ENCODE data around the gene ZC3H10.
A peak's percentile ranks its signal among the peaks of the same experiment; 100 is the strongest.

The ZC3H10 gene

DNA sequence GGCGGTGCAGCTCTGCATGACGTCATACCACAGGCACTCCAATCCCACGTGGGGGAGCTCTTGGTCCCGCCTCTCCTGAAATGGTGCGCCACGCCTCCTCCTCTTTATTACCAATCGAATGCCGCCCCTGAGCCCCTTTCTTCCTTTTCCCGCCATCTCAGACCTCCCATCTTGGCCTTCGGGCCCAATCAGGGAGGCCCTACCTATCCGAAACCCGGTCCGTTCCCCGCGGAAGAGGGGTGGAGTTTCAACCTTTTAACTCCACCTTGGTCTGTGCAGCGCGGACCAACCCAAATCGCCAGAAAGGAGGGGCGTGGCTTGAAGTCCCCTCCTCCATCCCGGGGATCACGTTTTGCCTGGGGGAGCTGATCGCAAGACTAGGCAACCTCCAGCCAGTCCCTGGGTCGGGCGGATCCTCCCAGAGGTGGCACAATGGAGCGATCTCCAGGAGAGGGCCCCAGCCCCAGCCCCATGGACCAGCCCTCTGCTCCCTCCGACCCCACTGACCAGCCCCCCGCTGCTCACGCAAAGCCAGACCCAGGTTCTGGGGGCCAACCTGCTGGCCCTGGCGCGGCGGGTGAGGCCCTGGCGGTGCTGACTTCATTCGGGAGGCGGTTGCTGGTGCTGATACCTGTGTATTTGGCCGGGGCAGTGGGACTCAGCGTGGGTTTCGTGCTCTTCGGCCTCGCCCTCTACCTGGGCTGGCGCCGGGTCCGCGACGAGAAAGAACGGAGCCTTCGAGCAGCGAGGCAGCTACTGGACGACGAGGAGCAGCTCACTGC lies 10.0 kb downstream of the ZC3H10 start, which contains the start of gene ESYT1:
TSS of gene ESYT1 (plus strand) at position 380 of the 782 bp plus-strand sequence. CDS start at position 433, 53 bp downstream.
- peak; percentile 100 for DNase-seq (ENCODE audit: low spot score)

DNA sequence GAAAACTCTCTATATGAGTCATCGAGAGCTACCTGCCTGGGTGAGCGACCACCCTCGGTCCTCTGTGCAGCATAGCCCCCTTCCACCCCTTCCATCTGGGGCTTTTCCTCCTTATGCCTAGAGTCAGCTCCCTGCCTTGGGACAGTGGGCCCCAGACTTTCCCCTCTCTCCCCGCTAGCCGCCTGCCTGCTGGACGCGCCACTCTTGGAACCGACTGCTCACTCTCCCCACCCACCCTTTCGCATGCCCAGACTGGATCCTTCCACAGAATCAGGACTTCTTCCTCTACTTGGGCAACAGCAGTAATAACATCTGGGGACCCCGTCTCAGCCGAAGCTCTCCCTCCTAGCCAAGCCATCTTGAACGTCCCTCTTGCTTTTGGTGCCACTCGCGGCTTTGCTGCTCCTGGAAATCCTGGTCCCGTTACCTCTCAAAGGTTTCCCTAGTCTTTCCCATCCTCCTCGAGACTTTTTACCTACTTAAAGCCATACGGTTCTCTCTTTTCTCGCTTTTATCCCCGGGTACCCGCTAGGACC lies 10.7 kb downstream of the ZC3H10 start:
- no peak for DNase-seq (ENCODE audit: low spot score)

DNA sequence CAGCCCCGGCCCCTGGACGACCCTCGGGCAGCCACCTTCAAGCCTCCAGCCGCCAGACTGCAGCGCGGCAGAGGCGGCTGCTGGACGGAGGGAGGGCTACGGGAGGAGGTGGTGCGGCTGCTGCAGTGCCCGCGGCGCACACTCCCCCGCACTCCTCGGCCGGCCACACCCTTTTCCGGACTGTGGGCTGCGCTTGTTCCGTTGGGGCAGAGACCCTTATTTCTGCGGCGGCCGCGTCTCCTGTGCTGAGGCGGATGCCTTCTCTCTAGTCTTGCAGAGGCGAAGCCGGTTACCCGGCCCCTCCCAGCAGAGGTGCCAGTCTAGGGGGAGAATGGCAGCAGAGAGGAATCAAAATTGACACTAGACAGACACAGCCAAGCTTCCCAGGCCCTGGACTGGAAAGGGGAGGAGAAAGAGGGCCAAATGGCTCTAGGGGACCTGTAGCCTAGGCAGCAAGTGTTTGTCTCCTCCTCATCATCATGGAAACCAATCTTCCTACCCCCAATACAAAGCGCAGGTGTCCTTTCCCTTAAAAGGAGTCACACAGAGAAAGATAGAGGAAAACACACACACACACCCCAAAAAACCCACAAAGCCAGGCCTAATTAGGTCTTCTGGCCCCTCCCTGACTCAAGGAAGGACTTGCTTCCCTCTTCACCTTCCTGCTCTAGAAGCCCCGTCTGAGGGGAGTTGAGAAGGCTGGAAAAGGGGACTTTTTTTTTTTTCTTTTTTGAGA lies 11.3 kb downstream of the ZC3H10 start:
- peak; percentile 84 for DNase-seq (ENCODE audit: low spot score)

DNA sequence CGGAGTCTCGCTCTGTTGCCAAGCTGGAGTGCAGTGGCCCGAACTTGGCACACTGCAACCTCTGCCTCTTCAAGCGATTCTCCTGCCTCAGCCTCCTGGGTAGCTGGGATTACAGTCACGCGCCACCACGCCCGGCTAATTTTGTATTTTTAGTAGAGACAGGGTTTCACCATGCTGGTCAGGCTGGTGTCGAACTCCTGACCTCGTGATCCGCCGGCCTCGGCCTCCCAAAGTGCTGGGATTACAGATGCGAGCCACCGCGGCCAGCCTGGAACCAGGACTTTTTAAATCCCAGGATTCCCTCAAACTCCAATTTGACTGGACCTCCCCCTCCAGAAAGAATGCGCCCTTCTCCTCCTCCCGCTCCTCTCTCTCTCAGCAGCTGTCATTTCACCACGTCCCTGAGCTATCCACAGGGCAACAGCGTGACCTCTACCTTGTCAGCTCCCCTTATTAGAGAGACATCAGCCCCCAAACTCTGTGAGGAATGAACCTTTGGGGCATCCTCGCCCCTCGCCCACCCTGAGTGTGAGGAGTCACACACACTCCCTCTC lies 12.0 kb downstream of the ZC3H10 start:
- no peak for DNase-seq (ENCODE audit: low spot score)

DNA sequence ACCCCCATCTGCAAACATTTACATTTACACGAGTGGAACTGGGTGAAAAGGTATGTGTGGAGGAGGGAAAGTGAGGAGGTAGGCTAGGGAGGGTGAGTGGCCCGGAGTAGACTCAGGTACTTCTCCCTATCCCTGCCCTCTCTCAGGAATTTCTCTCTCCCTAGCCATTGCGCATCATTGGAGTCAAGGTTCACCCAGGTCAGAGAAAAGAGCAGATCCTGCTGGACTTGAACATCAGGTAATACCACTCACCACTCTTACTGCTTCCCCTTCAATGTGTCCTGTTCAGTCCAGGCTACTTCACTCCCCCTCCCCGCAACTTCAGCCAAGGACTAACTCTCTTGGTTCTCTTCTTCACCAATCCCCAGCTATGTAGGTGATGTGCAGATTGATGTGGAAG lies 12.8 kb downstream of the ZC3H10 start:
- no peak for DNase-seq (ENCODE audit: low spot score)

DNA sequence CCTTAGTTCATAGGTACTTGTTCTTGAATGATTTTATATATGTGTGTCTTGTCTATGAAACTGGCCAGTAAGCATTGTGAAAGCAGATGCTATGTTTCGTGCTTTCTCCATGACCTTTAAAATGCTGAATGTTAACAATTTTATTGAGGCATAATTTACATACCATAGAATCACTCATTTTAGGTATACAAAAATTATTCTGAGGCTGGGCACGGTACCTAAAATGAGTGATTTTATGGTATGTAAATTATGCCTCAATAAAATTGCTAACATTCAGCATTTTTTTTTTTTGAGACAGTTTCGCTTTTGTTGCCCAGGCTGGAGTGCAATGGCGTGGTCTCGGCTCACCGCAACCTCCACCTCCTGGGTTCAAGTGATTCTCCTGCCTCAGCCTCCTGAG lies 16.8 kb downstream of the ZC3H10 start:
- no peak for DNase-seq (ENCODE audit: low spot score)

DNA sequence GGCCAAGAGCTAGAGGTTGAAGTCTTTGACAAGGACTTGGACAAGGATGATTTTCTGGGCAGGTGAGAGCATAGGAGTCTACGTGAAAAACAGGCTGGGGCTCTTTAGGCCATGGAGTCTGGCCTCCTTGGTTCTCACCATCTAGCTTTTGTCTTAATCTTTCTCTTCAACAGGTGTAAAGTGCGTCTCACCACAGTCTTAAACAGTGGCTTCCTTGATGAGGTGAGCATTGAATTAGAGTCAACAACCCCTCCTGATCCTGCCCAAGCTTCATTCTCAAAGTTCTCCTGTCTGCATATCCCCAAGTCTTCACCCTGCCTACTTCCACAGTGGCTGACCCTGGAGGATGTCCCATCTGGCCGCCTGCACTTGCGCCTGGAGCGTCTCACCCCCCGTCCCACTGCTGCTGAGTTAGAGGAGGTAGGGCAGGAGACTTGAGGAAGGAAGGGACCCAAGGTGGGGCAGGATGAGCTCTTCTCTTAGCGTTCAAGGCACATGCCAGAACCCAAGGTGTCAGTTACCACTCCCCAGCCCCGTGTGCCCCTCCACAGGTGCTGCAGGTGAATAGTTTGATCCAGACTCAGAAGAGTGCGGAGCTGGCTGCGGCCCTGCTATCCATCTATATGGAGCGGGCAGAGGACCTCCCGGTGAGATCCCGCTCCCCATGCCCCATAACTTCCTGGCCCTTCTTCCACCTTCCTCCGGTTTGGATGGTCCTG lies 19.9 kb downstream of the ZC3H10 start:
- DNase-seq (ENCODE audit: low spot score), result no peak

DNA sequence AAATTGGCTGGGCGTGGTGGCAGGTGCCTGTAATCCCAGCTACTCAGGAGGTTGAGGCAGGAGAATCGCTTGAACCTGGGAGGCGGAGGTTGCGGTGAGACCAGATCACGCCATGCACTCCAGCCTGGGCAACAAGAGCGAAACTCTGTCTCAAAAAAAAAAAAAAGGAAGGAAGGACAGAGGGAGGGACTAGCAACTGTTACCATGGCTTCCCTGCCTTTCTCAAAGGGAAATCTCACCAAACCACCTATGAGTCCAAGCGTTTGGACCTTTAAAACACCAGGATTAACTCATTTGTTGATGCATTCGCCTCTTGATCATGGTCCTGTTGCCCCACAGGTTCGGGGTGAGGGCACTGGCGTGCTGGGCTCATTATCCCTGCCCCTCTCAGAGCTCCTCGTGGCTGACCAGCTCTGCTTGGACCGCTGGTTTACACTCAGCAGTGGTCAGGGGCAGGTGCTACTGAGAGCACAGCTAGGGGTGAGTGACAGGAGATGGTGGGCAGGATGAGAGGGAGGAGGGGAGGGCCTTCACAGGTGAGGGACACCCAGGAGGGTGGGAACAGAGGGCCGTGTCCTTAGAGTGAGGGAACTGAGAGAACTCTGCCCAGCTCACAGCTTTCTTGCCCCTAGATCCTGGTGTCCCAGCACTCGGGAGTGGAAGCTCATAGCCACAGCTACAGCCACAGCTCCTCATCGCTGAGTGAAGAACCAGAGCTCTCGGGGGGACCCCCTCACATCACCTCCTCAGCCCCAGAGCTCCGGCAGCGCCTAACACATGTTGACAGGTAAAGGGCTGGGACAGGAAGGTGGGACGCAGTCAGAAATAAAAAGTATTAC lies 24.1 kb downstream of the ZC3H10 start:
- DNase-seq (ENCODE audit: low spot score), result no peak

DNA sequence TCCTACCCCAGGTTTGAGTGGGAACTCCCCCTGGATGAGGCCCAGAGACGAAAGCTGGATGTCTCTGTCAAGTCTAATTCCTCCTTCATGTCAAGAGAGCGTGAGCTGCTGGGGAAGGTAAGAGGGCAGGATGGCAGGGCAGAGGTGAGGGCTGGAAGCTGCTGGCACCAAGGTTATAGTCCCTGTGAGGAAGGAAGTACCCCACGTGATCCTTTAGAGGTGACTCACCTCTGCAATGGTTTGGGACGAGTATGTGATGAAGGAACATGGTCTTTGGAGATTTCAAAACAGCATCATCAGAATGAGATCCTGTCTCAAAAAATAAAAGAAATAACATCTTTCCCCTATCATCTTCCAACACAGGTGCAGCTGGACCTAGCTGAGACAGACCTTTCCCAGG lies 25.2 kb downstream of the ZC3H10 start:
- peak; percentile 38 for DNase-seq (ENCODE audit: low spot score)

DNA sequence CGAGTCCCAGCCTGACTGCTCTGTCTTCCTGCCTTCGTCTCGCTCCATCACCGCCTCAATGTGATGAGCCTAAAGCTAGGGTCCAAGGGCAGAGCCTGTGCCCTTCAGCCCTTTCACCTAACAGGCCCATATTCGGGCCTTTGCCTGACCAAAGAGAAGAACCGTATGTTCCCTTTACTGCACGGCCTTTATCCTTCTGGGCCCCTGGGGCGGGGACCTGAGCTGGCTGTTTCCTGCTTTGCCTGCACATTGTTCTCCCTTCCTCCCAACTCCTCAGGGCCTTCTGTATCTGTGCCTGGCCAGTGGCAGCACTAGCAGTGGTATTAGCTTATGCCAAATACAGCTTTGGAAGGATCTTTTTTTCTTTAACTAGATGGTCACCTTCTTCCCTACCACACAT lies 25.8 kb downstream of the ZC3H10 start:
- DNase-seq (ENCODE audit: low spot score), result no peak

DNA sequence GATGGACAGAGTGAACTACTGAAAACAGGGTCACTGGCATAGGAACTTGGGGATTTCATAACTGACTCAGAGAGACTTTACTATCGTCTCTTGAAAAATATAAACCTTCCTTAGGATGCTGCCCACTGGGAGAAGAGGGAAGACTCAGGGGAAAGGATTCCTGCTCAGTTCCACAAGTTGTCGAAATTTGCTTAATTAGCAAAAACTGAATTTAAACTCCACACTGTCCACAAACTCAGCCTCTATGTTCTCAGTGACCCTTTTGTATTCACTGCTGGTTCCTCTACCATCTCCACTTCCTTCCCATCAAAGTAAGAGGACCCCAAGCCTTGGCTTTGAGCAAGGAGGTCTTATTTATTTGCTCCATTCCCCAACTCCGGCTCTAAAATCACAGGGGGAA lies 27.2 kb downstream of the ZC3H10 start:
- DNase-seq (ENCODE audit: low spot score), result no peak

DNA sequence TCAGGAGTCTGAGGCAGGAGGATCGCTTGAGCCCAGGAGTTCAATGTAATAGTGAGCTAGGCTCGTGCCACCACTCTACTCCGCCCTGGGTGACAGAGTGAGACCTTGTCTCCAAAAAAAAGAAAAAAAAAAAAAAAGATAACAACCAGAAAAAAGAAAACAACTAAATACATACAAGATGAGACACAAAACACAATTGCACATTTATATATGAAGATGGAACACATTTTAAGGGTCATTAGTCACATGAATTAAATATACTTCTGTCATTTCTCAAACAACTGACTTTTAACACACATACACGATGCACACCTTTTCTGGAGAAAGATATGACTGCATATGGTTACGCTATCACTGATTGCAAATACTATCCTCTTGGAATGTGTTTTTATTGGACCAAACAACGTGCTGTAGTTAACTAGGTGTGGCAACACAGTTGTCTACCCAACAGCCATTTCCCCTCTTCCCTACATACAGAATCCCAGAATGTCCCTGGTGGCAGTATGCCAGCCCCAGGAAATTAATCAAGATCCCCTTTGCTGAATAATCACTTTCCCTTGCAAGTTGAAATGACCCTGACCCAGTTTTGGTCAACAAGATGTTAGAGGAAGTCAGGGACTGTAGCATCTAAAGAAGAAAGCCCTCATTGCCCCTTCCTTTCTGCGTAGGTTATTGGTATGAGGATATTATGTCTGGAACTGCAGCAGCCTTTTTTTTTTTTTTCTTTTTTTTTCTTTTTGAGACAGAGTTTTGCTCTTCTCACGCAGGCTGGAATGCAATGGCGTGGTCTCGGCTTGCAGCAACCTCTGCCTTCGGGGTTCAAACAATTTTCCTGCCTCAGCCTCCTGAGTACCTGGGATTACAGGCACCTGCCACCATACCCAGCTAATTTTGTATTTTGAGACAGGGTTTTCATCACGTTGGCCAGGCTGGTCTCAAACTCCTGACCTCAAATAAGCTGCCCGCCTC lies 28.7 kb downstream of the ZC3H10 start:
- no peak for DNase-seq (ENCODE audit: low spot score)

DNA sequence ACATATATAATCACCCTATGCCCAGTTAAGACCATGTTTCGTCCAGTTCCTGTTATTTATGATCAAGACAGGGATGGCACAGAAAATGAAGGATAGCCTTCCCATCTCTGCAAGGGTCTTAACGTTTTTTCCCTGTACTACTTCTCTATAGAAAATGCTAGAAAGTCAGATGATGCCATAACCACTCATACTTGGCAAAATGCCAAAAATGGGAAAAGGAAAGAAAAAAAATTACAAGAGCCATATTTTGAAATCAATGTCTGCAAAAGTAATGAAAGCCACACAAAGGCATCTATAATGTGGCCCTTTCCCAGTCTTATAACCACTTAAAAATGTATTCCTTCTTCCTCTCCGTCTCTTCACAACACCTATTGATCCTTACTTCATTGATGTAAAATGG lies 32.5 kb downstream of the ZC3H10 start:
- DNase-seq (ENCODE audit: low spot score), result no peak

DNA sequence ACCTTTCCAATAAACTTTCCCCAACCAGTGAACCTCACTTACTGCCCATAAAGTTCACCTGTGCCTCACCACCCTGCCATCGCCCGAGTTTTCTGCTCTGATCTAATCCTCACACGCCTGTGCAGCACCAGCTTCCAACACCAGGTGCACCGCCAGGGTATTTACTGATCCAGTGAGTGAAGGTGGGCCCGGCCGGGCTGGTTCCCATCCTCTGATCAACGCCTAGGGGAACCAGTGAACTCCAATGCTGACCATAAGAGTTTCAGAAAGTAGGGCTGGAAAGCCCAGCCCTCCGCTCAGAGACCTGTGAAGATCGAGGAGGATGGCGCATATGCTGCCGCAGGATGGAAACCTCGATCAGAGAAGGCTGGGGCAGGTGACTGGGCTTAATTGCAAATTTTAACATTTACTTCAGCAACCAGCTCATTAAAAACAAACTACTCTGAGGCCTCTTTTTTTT lies 33.6 kb downstream of the ZC3H10 start:
- DNase-seq (ENCODE audit: low spot score), result peak; percentile 66

DNA sequence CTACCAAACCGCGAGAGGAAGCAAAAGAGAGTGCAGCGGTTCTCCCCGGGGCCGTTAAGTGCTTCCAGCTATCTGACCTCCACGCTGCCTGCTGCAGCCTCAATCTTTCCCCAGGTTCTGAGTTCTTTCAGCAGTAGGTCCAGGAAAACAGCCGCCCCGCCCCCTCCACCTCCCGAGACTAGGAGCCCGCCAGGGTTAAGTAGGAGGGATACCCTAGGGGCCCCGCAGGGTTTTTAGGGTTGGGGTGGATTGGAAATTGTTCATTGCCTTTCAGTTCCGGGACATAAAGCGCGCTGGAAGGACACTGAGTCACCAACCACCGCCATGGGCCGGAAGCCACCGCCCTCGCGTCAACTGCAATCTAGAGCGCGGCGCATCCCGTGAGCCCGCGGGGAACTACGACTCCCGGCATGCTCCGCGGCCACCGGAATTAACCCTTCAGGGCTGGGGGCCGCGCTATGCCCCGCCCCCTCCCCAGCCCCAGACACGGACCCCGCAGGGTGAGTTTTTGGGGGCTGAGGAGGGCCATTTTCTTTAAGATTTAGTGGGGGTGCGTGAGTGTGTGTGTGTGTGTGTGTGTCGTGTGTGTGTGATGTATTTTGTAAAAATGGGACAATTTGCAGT lies 34.2 kb downstream of the ZC3H10 start, which contains the start of gene MYL6B:
TSS of gene MYL6B (plus strand) at position 456 of the 624 bp plus-strand sequence. CDS start 1,332 bp downstream, outside the sequence.
- DNase-seq (ENCODE audit: low spot score), result peak; percentile 91

DNA sequence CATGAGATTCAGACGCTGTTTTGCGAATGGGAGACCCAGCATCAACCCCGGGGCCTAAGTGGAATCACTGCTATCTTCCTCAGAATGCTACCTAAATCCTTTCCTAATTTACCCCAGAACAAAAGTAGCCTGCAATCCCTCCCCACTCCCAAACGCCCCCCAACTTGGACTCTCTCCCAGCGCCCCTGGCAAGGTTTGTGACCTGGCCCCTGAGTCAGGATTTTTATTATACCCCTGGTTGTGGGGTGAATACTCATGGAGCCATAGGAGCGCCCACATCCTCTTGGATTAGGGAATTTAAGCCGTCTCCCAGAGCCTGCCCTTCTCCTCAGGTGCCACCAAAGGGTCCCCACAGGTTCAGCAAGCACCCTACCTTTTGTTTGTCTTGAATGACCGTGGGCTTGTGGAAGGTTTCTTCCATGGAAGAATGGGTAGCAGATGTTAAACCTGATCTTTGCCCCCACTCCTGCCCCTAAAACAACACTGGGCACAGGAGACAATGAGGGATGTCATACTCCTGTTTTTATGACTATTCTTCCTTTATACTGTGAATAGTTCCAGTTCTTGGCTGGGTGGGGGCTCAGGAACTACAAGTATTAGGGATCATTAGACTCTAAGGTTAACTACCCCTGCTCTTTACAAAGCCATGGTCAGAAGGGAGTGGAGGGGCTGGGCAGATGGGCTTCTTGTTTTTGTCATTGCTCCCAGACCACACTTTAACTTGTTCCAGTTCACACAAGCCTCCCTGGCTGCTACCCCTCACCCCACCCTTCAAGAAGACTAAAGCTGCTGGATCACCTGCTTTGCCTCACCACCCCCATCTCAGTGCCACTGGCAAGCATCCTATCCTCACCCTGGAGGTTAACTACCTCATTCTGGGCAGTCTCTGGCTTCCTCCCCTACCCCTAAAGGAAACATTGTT lies 35.0 kb downstream of the ZC3H10 start:
- no peak for DNase-seq (ENCODE audit: low spot score)

DNA sequence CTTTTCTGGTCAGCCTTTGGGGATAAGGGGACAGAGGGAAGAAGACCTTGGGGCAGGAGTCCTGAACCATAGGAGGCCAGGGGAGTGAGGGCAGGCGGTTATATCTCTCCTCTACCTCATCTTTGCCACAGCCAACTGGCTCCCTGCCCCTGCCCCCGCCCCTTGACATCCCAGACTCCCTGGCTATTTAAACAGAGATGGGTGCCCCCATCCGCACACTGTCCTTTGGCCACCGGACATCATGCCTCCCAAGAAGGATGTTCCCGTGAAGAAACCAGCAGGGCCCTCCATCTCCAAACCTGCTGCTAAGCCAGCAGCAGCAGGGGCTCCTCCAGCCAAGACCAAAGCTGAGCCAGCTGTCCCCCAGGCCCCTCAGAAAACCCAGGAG lies 35.6 kb downstream of the ZC3H10 start:
- DNase-seq (ENCODE audit: low spot score), result no peak

DNA sequence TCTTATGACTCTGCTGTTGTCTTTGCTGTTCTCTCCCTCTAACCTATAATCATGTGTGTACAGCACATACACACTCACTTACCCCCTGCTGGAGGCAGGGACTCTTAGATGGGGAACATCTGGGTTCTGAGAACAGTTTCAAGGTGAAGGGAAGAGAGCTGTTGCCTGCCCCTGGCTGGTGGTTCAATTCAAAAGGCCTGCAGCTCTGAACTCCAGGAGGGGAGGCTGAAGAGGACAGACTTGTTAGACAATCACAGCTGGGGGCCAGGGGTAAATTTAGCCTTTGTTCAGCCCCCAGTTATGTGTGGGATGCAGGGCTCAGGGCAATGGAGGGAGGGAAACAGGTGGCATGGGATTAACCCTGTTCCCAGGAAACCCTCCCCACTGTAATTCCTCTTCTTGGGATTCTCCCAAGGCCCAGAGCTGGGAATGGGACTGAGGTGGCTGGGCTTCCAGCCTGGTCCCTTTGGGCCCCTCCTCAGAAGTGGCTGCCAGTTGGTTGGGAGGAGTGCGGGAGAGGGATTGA lies 36.2 kb downstream of the ZC3H10 start:
- no peak for DNase-seq (ENCODE audit: low spot score)
